ENCODE results near the gene CDK16. TPM values are rescaled to one million over a fixed set of nuclear protein-coding genes. Genes with fewer than 3 reads are reported as not detected.

Gene CDK16
- total RNA-seq, 2 experiments from 2014 or later, result 64.3 to 68.8 TPM

Other genes starting within 250 kb of the CDK16 start
- gene RGN, start 140.2 kb upstream of the CDK16 start, total RNA-seq, result not detected
- gene NDUFB11, start 74.0 kb upstream of the CDK16 start, total RNA-seq, result 10 to 100 TPM; 86.4 to 89.1 TPM
- 10 to 100 TPM; 61.0 to 62.3 TPM for gene RBM10, start 73.5 kb upstream of the CDK16 start, total RNA-seq
- gene UBA1, start 24.9 kb upstream of the CDK16 start, total RNA-seq, result 100 to 1,000 TPM; 266 to 278 TPM
- gene USP11, start 14.3 kb downstream of the CDK16 start, total RNA-seq, result 10 to 100 TPM; 25.7 to 27.7 TPM
- gene ZNF157, start 151.9 kb downstream of the CDK16 start, total RNA-seq, result under 1 TPM; 0.50 to 0.53 TPM